ENCODE data around the gene EBF3.

- no peak for TF ChIP-seq CTCF (IDR thresholded peaks at IDR 0.05; ENCODE audit: borderline replicate concordance, extremely low read depth, low read length, poor library complexity, severe bottlenecking)
- no peak for TF ChIP-seq EZH2 (IDR thresholded peaks at IDR 0.05; ENCODE audit: borderline replicate concordance, low read depth, low read length, severe bottlenecking)
Observed at GRCh38 chr10:129939416-129940275, 24.4 kb downstream of the EBF3 start.
